Panc1 (cell line): ENCODE data around the gene CEACAM18. TPM values are rescaled to one million over a fixed set of nuclear protein-coding genes. Genes with fewer than 3 reads are reported as not detected.

Experiments
- ATAC-seq: fragments of 200-7000 bp; cut with Tn5 transposase; 2 replicates; pipeline ENCODE4 v1.9.1; 2020; ENCODE audit warnings: mild to moderate bottlenecking, moderate library complexity
- BruUV-seq: library from RNA; stranded (reverse); fragments of 400-500 nt; replicated peaks from 2 replicates; lab custom pipeline; 2021; lab: Mats Ljungman, UMichigan
- CTCF ChIA-PET: fragments of 300-600 bp; sonication (Branson Sonifier 250); formaldehyde crosslinking; loops from one replicate; lab custom pipeline; 2022; ENCODE audit warnings: antibody characterized with exemption; lab: Charles Lee
- POLR2A ChIA-PET: fragments of 300-600 bp; sonication (Branson Sonifier 250); formaldehyde crosslinking; loops from one replicate; lab custom pipeline; 2022; ENCODE audit warnings: antibody characterized with exemption; lab: Charles Lee
- DNase-seq: peaks from one replicate; pipeline ENCODE4 v3.0.0-alpha.2; 2010; ENCODE audit warnings: low read depth, low spot score
- H3K27ac ChIP-seq: 2 replicates; pipeline ENCODE4 v1.5.1; 2011; ENCODE audit warnings: mild to moderate bottlenecking, low read length, inconsistent platforms
- H3K27me3 ChIP-seq: fragments of 200-500 bp; sonication (Bioruptor generic); 2 replicates; pipeline ENCODE4 v1.6.0; 2014; ENCODE audit warnings: low read length, inconsistent platforms; ENCODE audit not compliant: control insufficient read depth, insufficient read depth
- H3K36me3 ChIP-seq: fragments of 200-500 bp; sonication (Bioruptor generic); 2 replicates; pipeline ENCODE4 v1.5.1; 2014; ENCODE audit warnings: inconsistent platforms, mild to moderate bottlenecking, low read length, moderate library complexity; ENCODE audit not compliant: control insufficient read depth, insufficient read depth
- H3K4me1 ChIP-seq: 2 replicates; pipeline ENCODE4 v1.5.1; 2011; ENCODE audit warnings: inconsistent platforms, mild to moderate bottlenecking, low read length, moderate library complexity; ENCODE audit not compliant: control insufficient read depth, insufficient read depth
- H3K4me3 ChIP-seq, 2 experiments: 2 replicates each; pipeline ENCODE4 v1.5.1; 2011 to 2012; ENCODE audit warnings: low read depth in 2 of 2, low read length in 2 of 2, mild to moderate bottlenecking in 2 of 2, inconsistent platforms in 1 of 2, moderate library complexity in 1 of 2
- H3K9me3 ChIP-seq: fragments of 200-500 bp; sonication (Bioruptor generic); 2 replicates; pipeline ENCODE4 v1.5.1; 2014; ENCODE audit warnings: low read depth, mild to moderate bottlenecking, inconsistent platforms, low read length, moderate library complexity; ENCODE audit not compliant: control insufficient read depth, insufficient read depth
- POLR2AphosphoS5 ChIP-seq: IDR thresholded peaks from 2 replicates; pipeline ENCODE4 v1.6.1; 2012; ENCODE audit warnings: mild to moderate bottlenecking, low read depth, low read length, moderate library complexity
- SIN3A ChIP-seq: IDR thresholded peaks from 2 replicates; pipeline ENCODE4 v1.6.1; 2012; ENCODE audit warnings: low read depth, mild to moderate bottlenecking, low read length, moderate library complexity, borderline replicate concordance; ENCODE audit not compliant: insufficient read depth
- TCF7L2 ChIP-seq: IDR thresholded peaks from 2 replicates; pipeline ENCODE4 v1.6.1; 2011; ENCODE audit warnings: mild to moderate bottlenecking, low read depth, low read length, inconsistent platforms
- in situ Hi-C: cut with HindIII; loops from 2 replicates; pipeline ENCODE4 v1.10.0; 2016; ENCODE audit warnings: low sequenced_read_pairs, low pct_unique_long_range_greater_than_20kb
- intact Hi-C: fragments of 100-400 bp; cut with micrococcal nuclease; formaldehyde crosslinking; loops from one replicate; pipeline ENCODE4 v1.10.0; 2022; ENCODE audit not compliant: unreplicated experiment
- total RNA-seq: library from RNA; stranded (reverse); gene quantifications from one replicate; pipeline ENCODE4 v1.2.1, GENCODE V29; 2021; ENCODE audit not compliant: unreplicated experiment
- TF ChIP-seq, protein P1 (sequence below), 2 experiments: IDR thresholded peaks; 2 replicates each; pipeline ENCODE4 v1.6.1; 2011 to 2012; ENCODE audit warnings: low read depth in 2 of 2, control low read depth in 1 of 2, low read length in 1 of 2, mild to moderate bottlenecking in 1 of 2, moderate library complexity in 1 of 2; ENCODE audit not compliant: insufficient read depth in 1 of 2
- TF ChIP-seq, protein P2 (sequence below): fragments of 450-650 bp; IDR thresholded peaks from 2 replicates; pipeline ENCODE4 v1.5.1; 2017; ENCODE audit warnings: mild to moderate bottlenecking

Gene CEACAM18
- total RNA-seq, 1 experiment from 2014 or later, result not detected

GRCh38 chr19:51507640-51508058 is 29.3 kb downstream of the CEACAM18 start:
- no peak for TF ChIP-seq POLR2AphosphoS5
- no peak for TF ChIP-seq SIN3A
- no peak for TF ChIP-seq TCF7L2
- TF ChIP-seq, protein P1, sequence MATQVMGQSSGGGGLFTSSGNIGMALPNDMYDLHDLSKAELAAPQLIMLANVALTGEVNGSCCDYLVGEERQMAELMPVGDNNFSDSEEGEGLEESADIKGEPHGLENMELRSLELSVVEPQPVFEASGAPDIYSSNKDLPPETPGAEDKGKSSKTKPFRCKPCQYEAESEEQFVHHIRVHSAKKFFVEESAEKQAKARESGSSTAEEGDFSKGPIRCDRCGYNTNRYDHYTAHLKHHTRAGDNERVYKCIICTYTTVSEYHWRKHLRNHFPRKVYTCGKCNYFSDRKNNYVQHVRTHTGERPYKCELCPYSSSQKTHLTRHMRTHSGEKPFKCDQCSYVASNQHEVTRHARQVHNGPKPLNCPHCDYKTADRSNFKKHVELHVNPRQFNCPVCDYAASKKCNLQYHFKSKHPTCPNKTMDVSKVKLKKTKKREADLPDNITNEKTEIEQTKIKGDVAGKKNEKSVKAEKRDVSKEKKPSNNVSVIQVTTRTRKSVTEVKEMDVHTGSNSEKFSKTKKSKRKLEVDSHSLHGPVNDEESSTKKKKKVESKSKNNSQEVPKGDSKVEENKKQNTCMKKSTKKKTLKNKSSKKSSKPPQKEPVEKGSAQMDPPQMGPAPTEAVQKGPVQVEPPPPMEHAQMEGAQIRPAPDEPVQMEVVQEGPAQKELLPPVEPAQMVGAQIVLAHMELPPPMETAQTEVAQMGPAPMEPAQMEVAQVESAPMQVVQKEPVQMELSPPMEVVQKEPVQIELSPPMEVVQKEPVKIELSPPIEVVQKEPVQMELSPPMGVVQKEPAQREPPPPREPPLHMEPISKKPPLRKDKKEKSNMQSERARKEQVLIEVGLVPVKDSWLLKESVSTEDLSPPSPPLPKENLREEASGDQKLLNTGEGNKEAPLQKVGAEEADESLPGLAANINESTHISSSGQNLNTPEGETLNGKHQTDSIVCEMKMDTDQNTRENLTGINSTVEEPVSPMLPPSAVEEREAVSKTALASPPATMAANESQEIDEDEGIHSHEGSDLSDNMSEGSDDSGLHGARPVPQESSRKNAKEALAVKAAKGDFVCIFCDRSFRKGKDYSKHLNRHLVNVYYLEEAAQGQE (IDR thresholded peaks at IDR 0.05; ENCODE audit: insufficient read depth in 1 of 2, low read depth in 2 of 2, low read length in 1 of 2), result no peak
- TF ChIP-seq, protein P2, sequence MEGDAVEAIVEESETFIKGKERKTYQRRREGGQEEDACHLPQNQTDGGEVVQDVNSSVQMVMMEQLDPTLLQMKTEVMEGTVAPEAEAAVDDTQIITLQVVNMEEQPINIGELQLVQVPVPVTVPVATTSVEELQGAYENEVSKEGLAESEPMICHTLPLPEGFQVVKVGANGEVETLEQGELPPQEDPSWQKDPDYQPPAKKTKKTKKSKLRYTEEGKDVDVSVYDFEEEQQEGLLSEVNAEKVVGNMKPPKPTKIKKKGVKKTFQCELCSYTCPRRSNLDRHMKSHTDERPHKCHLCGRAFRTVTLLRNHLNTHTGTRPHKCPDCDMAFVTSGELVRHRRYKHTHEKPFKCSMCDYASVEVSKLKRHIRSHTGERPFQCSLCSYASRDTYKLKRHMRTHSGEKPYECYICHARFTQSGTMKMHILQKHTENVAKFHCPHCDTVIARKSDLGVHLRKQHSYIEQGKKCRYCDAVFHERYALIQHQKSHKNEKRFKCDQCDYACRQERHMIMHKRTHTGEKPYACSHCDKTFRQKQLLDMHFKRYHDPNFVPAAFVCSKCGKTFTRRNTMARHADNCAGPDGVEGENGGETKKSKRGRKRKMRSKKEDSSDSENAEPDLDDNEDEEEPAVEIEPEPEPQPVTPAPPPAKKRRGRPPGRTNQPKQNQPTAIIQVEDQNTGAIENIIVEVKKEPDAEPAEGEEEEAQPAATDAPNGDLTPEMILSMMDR, result no peak

GRCh38 chr19:51508059-51508733 is 29.9 kb downstream of the CEACAM18 start:
- no peak for ATAC-seq
- H3K9me3 ChIP-seq, result no peaks in the 10 kb centered on the region
- ChIA-PET POLR2A (no interaction called here), CTCF (no interaction called here)
- H3K4me1 ChIP-seq, result no peaks in the 10 kb centered on the region
- in situ Hi-C loops, result no loop called here
- peaks cover 2% of the 10 kb centered on the region; the same call in 1 of the 2 replicates for H3K27me3 ChIP-seq
- H3K27ac ChIP-seq, result no peak overlapping the region
- intact Hi-C loops, result no loop called here
- no TSS peak for BruUV-seq
- no peak for TF ChIP-seq TCF7L2
- TF ChIP-seq POLR2AphosphoS5, result no peak
- TF ChIP-seq, protein P2, result no peak
- TF ChIP-seq, protein P1 (IDR thresholded peaks at IDR 0.05; ENCODE audit: insufficient read depth in 1 of 2, low read depth in 2 of 2, low read length in 1 of 2), result no peak
- TF ChIP-seq SIN3A, result no peak
- H3K4me3 ChIP-seq, result no peak overlapping the region
- H3K36me3 ChIP-seq, result no peaks in the 10 kb centered on the region
- no peak for DNase-seq

More at GRCh38 chr19:51507640-51508058, 29.3 kb downstream of the CEACAM18 start:
- no peak overlapping the region for H3K27ac ChIP-seq
- H3K4me1 ChIP-seq, result no peaks in the 10 kb centered on the region
- H3K36me3 ChIP-seq, result no peaks in the 10 kb centered on the region
- intact Hi-C loops (no loop called here), in situ Hi-C loops (no loop called here)
- no peak for ATAC-seq
- H3K27me3 ChIP-seq, result no peaks in the 10 kb centered on the region; the same call in 1 of the 2 replicates
- no peak overlapping the region for H3K4me3 ChIP-seq
- BruUV-seq, result no TSS peak
- ChIA-PET POLR2A (no interaction called here), CTCF (no interaction called here)
- H3K9me3 ChIP-seq, result no peaks in the 10 kb centered on the region
- no peak for DNase-seq
